Upper lobe of left lung (tissue), 6 donors: ENCODE measurements around the gene NIF3L1. TPM values are rescaled to one million over a fixed set of nuclear protein-coding genes. Genes with fewer than 3 reads are reported as not detected.

Experiments used
- ATAC-seq, 2 donors: fragments of 200-7000 bp; cut with Tn5 transposase; one replicate each; pipeline ENCODE4 v1.9.1; 2022; ENCODE audit warnings: mild to moderate bottlenecking in 2 of 2, moderate library complexity in 2 of 2; ENCODE audit not compliant: low FRiP score in 2 of 2
- DNase-seq, 2 donors: peaks; one replicate each; pipeline ENCODE4 v3.0.0-alpha.2; 2019 to 2020
- H3K27ac ChIP-seq, 4 donors: fragments of 200-600 bp; sonication (generic); one replicate each; pipeline ENCODE4 v1.5.1; 2016 to 2019
- H3K27me3 ChIP-seq, 4 donors: fragments of 200-600 bp; sonication (generic); one replicate each; pipeline ENCODE4 v1.5.1; 2017 to 2019
- H3K36me3 ChIP-seq, 4 donors: fragments of 200-600 bp; sonication (generic); one replicate each; pipeline ENCODE4 v1.5.1; 2016 to 2019
- H3K4me1 ChIP-seq, 4 donors: fragments of 200-600 bp; sonication (generic); one replicate each; pipeline ENCODE4 v1.5.1; 2018 to 2019
- H3K4me3 ChIP-seq, 4 donors: fragments of 200-600 bp; sonication (generic); one replicate each; pipeline ENCODE4 v1.5.1; 2017 to 2019; ENCODE audit warnings: mild to moderate bottlenecking in 2 of 4, moderate library complexity in 1 of 4
- H3K9me3 ChIP-seq, 4 donors: fragments of 200-600 bp; sonication (generic); one replicate each; pipeline ENCODE4 v1.5.1; 2018 to 2019
- EP300 ChIP-seq, 4 donors: sonication (generic); formaldehyde crosslinking; IDR thresholded peaks; one replicate each; pipeline ENCODE4 v1.5.1; 2017; ENCODE audit warnings: antibody characterized with exemption in 4 of 4, control low read depth in 2 of 4
- POLR2A ChIP-seq, 4 donors: fragments of 450-650 bp; IDR thresholded peaks; one replicate each; pipeline ENCODE4 v1.5.1; 2016 to 2017; ENCODE audit warnings: antibody characterized with exemption in 4 of 4, mild to moderate bottlenecking in 2 of 4
- POLR2AphosphoS5 ChIP-seq, 2 donors: sonication (generic); formaldehyde crosslinking; IDR thresholded peaks; one replicate each; pipeline ENCODE4 v1.5.1; 2017; ENCODE audit warnings: antibody characterized with exemption in 2 of 2
- WGBS, 2 donors: methylation state at CpG; one replicate each; pipeline ENCODE4 v1.1.5; 2017 to 2018; 5-methylcytosine and 5-hydroxymethylcytosine counted together
- total RNA-seq, 6 donors: library from RNA; depleted of rRNA in 4 of 6; stranded (reverse); fragments of >200 nt in 4 of 6; gene quantifications; one replicate each; pipeline versions ENCODE4 v1.1.0 to v1.2.1, GENCODE V29; 2016 to 2021
- TF ChIP-seq, protein P1 (sequence below), 6 experiments: fragments of 450-650 bp in 4 of 6; fragments of 200-600 bp in 2 of 6; sonication (generic) in 2 of 6; IDR thresholded peaks; one replicate each; pipeline ENCODE4 v1.5.1; 2016 to 2019; ENCODE audit warnings: antibody characterized with exemption in 6 of 6
- donor health status: DM: no; HTN: no; CAD: no; lungs with moderate emphysema.
- donor health status: DM: no; HTN: yes; CAD: no; lungs with severe emphysema.

NIF3L1 gene, protein sequence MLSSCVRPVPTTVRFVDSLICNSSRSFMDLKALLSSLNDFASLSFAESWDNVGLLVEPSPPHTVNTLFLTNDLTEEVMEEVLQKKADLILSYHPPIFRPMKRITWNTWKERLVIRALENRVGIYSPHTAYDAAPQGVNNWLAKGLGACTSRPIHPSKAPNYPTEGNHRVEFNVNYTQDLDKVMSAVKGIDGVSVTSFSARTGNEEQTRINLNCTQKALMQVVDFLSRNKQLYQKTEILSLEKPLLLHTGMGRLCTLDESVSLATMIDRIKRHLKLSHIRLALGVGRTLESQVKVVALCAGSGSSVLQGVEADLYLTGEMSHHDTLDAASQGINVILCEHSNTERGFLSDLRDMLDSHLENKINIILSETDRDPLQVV
- 10 to 100 TPM; 14.7 to 22.2 (median 19.4) TPM for total RNA-seq

DNA sequence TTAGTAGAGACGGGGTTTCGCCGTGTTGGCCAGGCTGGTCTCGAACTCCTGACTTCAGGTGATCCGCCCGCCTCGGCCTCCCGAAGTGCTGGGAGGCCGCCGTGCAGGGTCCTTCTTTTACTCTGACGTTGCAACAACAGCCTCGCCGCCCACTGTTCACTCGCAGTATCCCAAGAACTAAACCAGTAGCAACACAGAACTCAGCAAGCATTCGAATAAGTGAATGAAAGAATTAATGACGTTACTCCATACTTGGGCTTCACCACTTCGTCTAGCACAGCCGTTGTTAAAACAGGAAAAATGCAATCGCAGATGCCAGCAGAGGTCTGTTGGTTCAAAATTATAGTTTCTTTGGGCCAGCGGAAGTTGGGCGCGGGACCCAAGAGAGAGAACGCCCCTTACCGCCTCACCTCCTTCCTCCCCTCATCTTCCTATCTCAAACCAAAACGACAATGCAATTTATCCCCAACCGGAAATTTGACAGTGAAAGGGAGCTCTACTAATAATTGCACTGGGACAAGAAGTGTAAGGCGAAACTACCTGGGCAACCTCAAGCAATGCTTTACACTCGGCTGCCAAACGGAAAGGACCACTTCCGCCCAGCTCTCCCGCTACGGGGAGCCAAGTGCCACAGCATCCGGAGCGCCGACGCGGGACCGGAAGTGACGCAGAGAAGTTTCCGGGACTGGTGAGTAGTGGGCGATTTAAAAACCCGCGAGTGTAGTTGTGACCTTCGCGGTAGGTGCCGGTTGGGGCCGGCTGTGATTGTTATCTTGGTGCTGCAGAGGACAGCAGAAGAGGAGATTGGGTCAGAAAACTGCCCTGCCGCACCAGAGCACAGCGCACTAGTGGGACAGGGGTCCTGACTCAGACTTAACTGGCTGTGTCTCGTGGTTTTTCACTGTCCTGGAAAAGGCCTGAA, at the start of gene NIF3L1, which contains the start of gene PPIL3:
Gene NIF3L1, plus strand, starts transcription at position 668 of the 922 bp plus-strand sequence. CDS start 2,573 bp downstream, outside the sequence.
Gene PPIL3, minus strand, starts transcription at position 374 of the 922 bp plus-strand sequence. CDS start 1,462 bp downstream, outside the sequence.
- TF ChIP-seq POLR2A (IDR thresholded peaks at IDR 0.05) (peak in 3 of 4 donors; percentile 55 to 73 (median 72)), POLR2AphosphoS5 (IDR thresholded peaks at IDR 0.05) (peak; percentile 91), EP300 (IDR thresholded peaks at IDR 0.05) (peak in 2 of 4 donors; percentile 7 to 9)
- TF ChIP-seq, protein P1, sequence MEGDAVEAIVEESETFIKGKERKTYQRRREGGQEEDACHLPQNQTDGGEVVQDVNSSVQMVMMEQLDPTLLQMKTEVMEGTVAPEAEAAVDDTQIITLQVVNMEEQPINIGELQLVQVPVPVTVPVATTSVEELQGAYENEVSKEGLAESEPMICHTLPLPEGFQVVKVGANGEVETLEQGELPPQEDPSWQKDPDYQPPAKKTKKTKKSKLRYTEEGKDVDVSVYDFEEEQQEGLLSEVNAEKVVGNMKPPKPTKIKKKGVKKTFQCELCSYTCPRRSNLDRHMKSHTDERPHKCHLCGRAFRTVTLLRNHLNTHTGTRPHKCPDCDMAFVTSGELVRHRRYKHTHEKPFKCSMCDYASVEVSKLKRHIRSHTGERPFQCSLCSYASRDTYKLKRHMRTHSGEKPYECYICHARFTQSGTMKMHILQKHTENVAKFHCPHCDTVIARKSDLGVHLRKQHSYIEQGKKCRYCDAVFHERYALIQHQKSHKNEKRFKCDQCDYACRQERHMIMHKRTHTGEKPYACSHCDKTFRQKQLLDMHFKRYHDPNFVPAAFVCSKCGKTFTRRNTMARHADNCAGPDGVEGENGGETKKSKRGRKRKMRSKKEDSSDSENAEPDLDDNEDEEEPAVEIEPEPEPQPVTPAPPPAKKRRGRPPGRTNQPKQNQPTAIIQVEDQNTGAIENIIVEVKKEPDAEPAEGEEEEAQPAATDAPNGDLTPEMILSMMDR (IDR thresholded peaks at IDR 0.05) = peak in 2 of 6 experiments; percentile 15 to 19
- peaks cover 18 to 31% (median 21%) of the 10 kb centered on the region in 4 donors for H3K4me1 ChIP-seq
- H3K27ac ChIP-seq = peak within 1 kb of the TSS; percentile 91 to 95 (median 93)
- peak; percentile 97 for DNase-seq
- peak within 1 kb of the TSS; percentile 33 to 81 (median 71) for H3K4me3 ChIP-seq
- peaks cover 3 to 28% (median 11%) of the 10 kb centered on the region in 4 donors for H3K36me3 ChIP-seq
- no peaks in the 10 kb centered on the region for H3K9me3 ChIP-seq
- no peaks in the 10 kb centered on the region for H3K27me3 ChIP-seq
- ATAC-seq = peak; percentile 97 to 98
- WGBS, 2 donors = 0% methylated on average over 34 to 50 of the region's 50 CpGs

DNA sequence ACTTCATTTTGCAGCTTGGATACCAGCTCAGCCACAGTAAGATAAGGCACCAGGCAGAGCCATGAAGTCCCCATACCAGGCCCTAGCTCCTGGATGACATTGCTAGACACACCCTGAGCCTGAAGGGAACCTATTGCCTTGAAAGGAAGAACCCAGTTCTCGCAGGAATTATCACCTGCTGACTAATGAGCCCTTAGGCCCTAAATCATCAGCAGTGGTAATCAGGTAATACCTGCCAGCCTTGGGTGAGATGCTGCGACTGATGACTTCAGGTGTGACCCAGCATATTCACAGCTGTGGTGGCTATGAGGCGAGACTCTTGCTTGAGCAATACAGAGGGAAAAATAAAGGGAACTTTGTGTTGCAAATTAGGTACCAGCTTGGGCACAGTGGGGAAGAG, 49.7 kb upstream of the NIF3L1 start:
- ATAC-seq = no peak
- Histone ChIP-seq H3K27me3 (no peaks in the 10 kb centered on the region), H3K4me3 (no peak overlapping the region), H3K36me3 (no peaks in the 10 kb centered on the region), H3K27ac (no peak overlapping the region), H3K9me3 (peaks cover 0 to 14% (median 6%) of the 10 kb centered on the region in 4 donors), H3K4me1 (no peaks in the 10 kb centered on the region)
- WGBS, 2 donors = 85 to 88% methylated on average over 3 of the region's 3 CpGs
- DNase-seq = no peak
- TF ChIP-seq POLR2AphosphoS5 (IDR thresholded peaks at IDR 0.05) (no peak), EP300 (IDR thresholded peaks at IDR 0.05) (no peak), POLR2A (IDR thresholded peaks at IDR 0.05) (no peak)
- TF ChIP-seq, protein P1 (IDR thresholded peaks at IDR 0.05) = no peak

DNA sequence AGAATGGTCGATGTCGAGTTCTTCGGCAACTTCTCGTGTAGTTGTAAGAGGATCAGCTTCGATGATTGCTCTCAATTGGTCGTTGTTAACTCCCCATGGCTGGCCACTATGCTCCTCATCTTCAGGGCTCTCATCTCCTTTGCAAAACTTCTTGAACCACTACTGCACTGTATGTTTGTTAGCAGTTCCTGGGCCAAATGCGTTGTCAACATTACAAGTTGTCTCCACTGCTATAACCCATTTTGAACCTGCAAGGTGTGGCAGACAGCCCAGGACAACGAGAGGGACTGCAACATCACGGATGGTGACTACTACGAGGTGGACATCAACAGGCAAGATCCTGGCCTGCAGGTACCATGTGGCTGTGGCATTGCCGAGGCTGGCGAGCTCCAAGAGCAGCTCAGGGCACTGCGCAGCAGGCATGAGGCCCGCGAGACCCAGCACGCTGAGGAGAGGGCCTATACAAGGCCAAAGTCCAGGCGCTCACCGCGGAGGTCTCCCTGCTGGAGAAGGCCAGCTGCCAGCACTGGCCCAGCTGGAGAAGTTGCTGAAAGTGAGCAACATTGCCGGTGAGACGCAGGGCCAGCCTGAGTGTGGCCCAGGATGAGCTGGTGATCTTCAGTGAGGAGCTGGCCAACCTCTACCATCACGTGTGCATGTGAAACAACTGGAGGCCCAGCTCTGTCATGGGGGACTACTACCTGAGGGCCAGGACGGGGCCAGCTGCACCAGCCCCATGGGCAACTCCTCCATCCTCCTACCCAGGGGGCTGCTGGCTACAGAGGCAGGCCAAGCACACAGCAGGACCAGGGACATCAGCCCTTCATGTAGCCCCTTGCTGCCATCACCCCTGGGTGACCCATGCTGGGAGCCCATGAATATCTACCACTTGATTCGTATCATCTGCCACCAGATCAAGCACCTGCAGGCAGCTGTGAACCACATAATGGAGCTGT, 44.9 kb upstream of the NIF3L1 start:
- no peaks in the 10 kb centered on the region for H3K27me3 ChIP-seq
- no peaks in the 10 kb centered on the region for H3K9me3 ChIP-seq
- H3K36me3 ChIP-seq = no peaks in the 10 kb centered on the region
- DNase-seq (peak in 1 of 2 donors; percentile 61), ATAC-seq (peak; percentile 32 to 34)
- TF ChIP-seq, protein P1 (IDR thresholded peaks at IDR 0.05) = no peak
- TF ChIP-seq POLR2A (IDR thresholded peaks at IDR 0.05) (no peak), EP300 (IDR thresholded peaks at IDR 0.05) (no peak), POLR2AphosphoS5 (IDR thresholded peaks at IDR 0.05) (no peak)
- no peaks in the 10 kb centered on the region for H3K4me1 ChIP-seq
- no peak overlapping the region for H3K27ac ChIP-seq
- H3K4me3 ChIP-seq = no peak overlapping the region
- WGBS, 2 donors = 92 to 94% methylated on average over 9 to 17 of the region's 24 CpGs

DNA sequence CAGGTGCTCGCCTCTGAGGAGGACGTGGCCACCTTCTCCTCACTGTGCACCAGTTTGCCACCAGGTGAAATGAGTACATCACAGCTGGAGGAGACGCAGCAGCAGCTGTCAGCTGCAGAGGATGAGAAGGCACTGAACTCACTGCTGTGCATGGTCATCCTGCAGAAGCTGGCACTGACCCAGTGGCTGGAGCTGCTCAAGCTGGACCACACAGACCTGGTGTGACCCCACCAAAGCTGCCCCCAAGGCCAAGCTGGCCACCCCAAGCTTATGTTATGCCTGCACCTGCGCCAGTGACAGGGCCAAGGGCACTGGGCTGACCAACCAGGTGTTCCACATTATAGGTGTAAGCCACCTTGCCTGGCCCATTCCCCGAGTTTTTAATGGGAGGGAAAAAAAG, 44.0 kb upstream of the NIF3L1 start:
- no peak overlapping the region for H3K27ac ChIP-seq
- H3K4me3 ChIP-seq = no peak overlapping the region
- ATAC-seq (peak in 1 of 2 donors; percentile 26), DNase-seq (no peak)
- no peaks in the 10 kb centered on the region for H3K4me1 ChIP-seq
- 94 to 95% methylated on average over 4 of the region's 5 CpGs for WGBS, 2 donors
- no peaks in the 10 kb centered on the region for H3K9me3 ChIP-seq
- TF ChIP-seq, protein P1 (IDR thresholded peaks at IDR 0.05) = no peak
- no peak for TF ChIP-seq EP300 (IDR thresholded peaks at IDR 0.05)
- no peak for TF ChIP-seq POLR2A (IDR thresholded peaks at IDR 0.05)
- no peak for TF ChIP-seq POLR2AphosphoS5 (IDR thresholded peaks at IDR 0.05)
- H3K27me3 ChIP-seq = no peaks in the 10 kb centered on the region
- peaks cover 0 to under 1% (median 0%) of the 10 kb centered on the region in 4 donors for H3K36me3 ChIP-seq
